Fibroblast of lung (primary cell): ENCODE data around the gene BAZ1A.

Experiments used
- EZH2 ChIP-seq: IDR thresholded peaks from 2 replicates; pipeline ENCODE4 v1.5.1; 2012; ENCODE audit warnings: low read length, control low read depth, mild to moderate bottlenecking; ENCODE audit errors: missing control alignments
- TF ChIP-seq, protein P1 (sequence below), 2 donors: IDR thresholded peaks in 1 of 2; conservative IDR thresholded peaks in 1 of 2; 1 replicate in 1 of 2; 2 replicates in 1 of 2; pipeline ENCODE4 v1.5.1; 2011 to 2012; ENCODE audit warnings: low read length in 2 of 2, control low read depth in 1 of 2, inconsistent platforms in 1 of 2, low read depth in 1 of 2, mild to moderate bottlenecking in 1 of 2

GRCh38 chr14:34883954-34884353, 8.8 kb upstream of the BAZ1A start:
- no peak for TF ChIP-seq EZH2
- TF ChIP-seq, protein P1, sequence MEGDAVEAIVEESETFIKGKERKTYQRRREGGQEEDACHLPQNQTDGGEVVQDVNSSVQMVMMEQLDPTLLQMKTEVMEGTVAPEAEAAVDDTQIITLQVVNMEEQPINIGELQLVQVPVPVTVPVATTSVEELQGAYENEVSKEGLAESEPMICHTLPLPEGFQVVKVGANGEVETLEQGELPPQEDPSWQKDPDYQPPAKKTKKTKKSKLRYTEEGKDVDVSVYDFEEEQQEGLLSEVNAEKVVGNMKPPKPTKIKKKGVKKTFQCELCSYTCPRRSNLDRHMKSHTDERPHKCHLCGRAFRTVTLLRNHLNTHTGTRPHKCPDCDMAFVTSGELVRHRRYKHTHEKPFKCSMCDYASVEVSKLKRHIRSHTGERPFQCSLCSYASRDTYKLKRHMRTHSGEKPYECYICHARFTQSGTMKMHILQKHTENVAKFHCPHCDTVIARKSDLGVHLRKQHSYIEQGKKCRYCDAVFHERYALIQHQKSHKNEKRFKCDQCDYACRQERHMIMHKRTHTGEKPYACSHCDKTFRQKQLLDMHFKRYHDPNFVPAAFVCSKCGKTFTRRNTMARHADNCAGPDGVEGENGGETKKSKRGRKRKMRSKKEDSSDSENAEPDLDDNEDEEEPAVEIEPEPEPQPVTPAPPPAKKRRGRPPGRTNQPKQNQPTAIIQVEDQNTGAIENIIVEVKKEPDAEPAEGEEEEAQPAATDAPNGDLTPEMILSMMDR (conservative IDR thresholded peaks at IDR 0.05 in 1 of 2, IDR thresholded peaks at IDR 0.05 in 1 of 2; ENCODE audit: low read depth in 1 of 2, low read length in 2 of 2) = no peak
